Glutamatergic neuron (in vitro differentiated cells): ENCODE data around the gene HPS1. TPM values are rescaled to one million over a fixed set of nuclear protein-coding genes. Genes with fewer than 3 reads are reported as not detected.

ENCODE experiments used
- DNase-seq: peaks from one replicate; pipeline ENCODE4 v3.0.0; 2022
- H3K27ac Mint-ChIP-seq: one replicate; pipeline ENCODE4 v1.8.0; 2020; ENCODE audit warnings: mild to moderate bottlenecking, mixed read lengths, inconsistent platforms; ENCODE audit not compliant: unreplicated experiment
- H3K27me3 Mint-ChIP-seq: one replicate; pipeline ENCODE4 v1.8.0; 2020; ENCODE audit warnings: mild to moderate bottlenecking, moderate library complexity, mixed read lengths, inconsistent platforms; ENCODE audit not compliant: unreplicated experiment
- H3K36me3 Mint-ChIP-seq: one replicate; pipeline ENCODE4 v1.8.0; 2020; ENCODE audit warnings: mild to moderate bottlenecking, mixed read lengths, inconsistent platforms; ENCODE audit not compliant: unreplicated experiment
- H3K4me1 Mint-ChIP-seq: one replicate; pipeline ENCODE4 v1.8.0; 2020; ENCODE audit warnings: mild to moderate bottlenecking, low read depth, mixed read lengths, inconsistent platforms; ENCODE audit not compliant: unreplicated experiment
- H3K4me3 Mint-ChIP-seq: one replicate; pipeline ENCODE4 v1.8.0; 2020; ENCODE audit warnings: mild to moderate bottlenecking, mixed read lengths, inconsistent platforms; ENCODE audit not compliant: unreplicated experiment
- H3K9me3 Mint-ChIP-seq: one replicate; pipeline ENCODE4 v1.8.0; 2020; ENCODE audit warnings: mild to moderate bottlenecking, moderate library complexity, mixed read lengths, inconsistent platforms; ENCODE audit not compliant: unreplicated experiment
- total RNA-seq: library from RNA; stranded (reverse); fragmentation: NEBNext Ultra II Directional; extraction: Animal tissue kit (Norgen Biotek cat#: 25700); gene quantifications from one replicate; pipeline ENCODE4 v1.2.1, GENCODE V29; 2021; ENCODE audit not compliant: unreplicated experiment
- TF ChIP-seq, protein P1 (sequence below): fragments of 200-600 bp; sonication (generic); IDR thresholded peaks from one replicate; pipeline ENCODE4 v1.5.0; 2021; ENCODE audit not compliant: partially characterized antibody, unreplicated experiment

Gene HPS1
- total RNA-seq, 1 donor from 2014 or later: 34.4 TPM

DNA sequence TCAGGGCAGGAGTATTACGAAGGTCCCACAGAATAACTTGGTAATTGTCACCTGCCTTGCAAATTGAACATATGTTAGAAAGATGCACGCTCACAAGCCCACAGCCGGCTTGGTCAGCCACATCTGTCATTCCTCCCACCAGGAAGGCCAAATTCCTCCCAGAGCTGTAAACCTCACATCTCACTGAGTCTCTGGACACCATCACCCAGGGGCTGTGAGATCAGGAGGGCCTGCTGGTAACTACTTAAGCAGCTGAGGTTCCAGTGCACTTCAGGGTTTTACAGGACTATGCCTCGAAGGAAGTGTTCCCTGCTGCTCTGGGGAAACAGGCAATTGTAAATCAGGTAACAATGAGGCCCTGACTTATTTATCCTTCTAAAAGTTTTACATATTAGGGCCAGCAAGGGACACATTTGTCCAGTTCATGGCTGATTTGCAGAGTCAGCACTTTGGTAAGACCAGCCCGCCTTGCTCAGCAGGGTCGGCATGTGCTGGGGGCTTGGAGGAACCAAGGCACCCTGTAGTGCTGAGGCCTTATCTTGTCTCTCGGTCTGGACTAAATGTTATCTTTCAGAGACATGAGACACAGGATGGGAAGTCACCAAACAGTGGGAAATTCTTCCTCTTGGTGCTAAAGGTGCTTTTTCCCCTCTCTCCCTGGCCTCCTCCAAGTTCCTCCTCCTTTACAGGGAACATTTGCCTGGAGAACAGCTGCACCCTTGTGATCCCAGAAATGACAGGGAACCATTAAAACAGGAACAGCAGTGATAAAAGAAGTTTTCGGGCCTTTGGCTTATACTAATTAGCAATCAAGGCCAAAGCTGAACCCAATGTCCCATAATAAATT lies 66.0 kb downstream of the HPS1 start:
- Mint-ChIP-seq H3K4me3 (peak overlapping the region; percentile 63), H3K4me1 (peaks cover 18% of the 10 kb centered on the region), H3K27me3 (peaks cover 6% of the 10 kb centered on the region), H3K9me3 (peaks cover 5% of the 10 kb centered on the region), H3K36me3 (peaks cover 7% of the 10 kb centered on the region), H3K27ac (peak overlapping the region; percentile 93)
- TF ChIP-seq, protein P1, sequence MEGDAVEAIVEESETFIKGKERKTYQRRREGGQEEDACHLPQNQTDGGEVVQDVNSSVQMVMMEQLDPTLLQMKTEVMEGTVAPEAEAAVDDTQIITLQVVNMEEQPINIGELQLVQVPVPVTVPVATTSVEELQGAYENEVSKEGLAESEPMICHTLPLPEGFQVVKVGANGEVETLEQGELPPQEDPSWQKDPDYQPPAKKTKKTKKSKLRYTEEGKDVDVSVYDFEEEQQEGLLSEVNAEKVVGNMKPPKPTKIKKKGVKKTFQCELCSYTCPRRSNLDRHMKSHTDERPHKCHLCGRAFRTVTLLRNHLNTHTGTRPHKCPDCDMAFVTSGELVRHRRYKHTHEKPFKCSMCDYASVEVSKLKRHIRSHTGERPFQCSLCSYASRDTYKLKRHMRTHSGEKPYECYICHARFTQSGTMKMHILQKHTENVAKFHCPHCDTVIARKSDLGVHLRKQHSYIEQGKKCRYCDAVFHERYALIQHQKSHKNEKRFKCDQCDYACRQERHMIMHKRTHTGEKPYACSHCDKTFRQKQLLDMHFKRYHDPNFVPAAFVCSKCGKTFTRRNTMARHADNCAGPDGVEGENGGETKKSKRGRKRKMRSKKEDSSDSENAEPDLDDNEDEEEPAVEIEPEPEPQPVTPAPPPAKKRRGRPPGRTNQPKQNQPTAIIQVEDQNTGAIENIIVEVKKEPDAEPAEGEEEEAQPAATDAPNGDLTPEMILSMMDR: no peak
- DNase-seq: peak; percentile 46

DNA sequence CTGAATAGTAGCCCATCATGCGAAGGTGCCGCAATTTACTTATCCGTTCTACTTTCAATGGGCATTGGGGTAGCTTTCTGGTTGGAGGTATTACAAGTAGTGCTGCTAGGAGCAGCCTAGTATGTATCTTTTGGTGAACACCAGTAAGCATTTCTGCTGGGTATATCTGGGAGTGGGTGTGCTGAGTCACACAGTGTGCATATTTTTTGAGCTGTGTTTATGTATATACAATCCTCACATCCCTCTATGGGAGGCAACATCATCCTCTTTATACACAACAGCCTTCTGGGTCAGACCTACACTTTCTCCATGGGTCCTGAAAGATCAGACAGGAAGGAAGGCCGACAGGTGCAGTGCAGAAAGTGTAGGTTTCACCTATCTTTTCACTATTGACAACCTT lies 68.0 kb downstream of the HPS1 start:
- peaks cover 21% of the 10 kb centered on the region for H3K4me1 Mint-ChIP-seq
- no peak overlapping the region for H3K4me3 Mint-ChIP-seq
- H3K27ac Mint-ChIP-seq: no peak overlapping the region
- H3K9me3 Mint-ChIP-seq: peaks cover 5% of the 10 kb centered on the region
- H3K36me3 Mint-ChIP-seq: peaks cover 11% of the 10 kb centered on the region
- H3K27me3 Mint-ChIP-seq: peaks cover 8% of the 10 kb centered on the region
- no peak for DNase-seq
- TF ChIP-seq, protein P1: no peak

DNA sequence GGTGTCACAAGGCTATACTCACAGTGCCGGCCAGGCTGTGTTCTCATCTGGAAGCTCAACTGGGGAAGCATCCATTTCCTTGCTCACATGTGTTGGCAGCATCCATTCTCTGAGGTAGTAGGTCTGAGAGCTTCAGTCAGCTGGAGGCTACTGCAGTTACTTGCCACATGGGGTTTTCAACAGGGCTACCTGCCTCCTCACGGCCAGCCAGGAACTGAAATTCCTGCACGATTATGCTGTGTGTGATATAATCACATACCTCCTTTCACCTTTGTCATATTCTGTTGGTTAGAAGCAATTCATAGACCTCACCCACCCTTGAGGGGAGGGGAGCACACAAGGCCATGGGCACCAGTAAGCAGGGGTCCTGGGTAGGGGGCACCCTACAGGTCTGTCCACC lies 69.2 kb downstream of the HPS1 start:
- H3K36me3 Mint-ChIP-seq: peaks cover 11% of the 10 kb centered on the region
- peaks cover 5% of the 10 kb centered on the region for H3K9me3 Mint-ChIP-seq
- peaks cover 8% of the 10 kb centered on the region for H3K27me3 Mint-ChIP-seq
- no peak for DNase-seq
- no peak overlapping the region for H3K4me3 Mint-ChIP-seq
- H3K4me1 Mint-ChIP-seq: peaks cover 21% of the 10 kb centered on the region
- TF ChIP-seq, protein P1: no peak
- no peak overlapping the region for H3K27ac Mint-ChIP-seq

DNA sequence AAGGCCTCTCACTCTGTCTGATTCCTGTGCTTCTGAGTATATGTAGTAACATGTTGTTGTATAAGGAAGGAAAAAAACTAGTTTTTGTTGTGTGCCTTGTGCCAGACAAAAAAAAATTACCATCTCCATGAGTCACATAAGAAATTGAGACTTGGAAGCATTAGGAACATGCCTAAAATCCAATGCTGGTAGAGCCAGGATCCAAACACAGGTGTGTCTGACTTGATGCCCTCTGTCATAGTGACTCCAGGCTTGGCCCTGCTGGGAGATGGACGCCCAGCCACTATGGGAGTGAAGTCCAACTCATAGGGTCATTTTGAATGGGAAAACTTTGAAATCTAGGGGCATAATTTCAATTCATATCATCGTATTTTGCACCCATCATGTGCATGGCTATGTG lies 69.7 kb downstream of the HPS1 start:
- TF ChIP-seq, protein P1: no peak
- peaks cover 11% of the 10 kb centered on the region for H3K36me3 Mint-ChIP-seq
- H3K27me3 Mint-ChIP-seq: peaks cover 9% of the 10 kb centered on the region
- H3K4me1 Mint-ChIP-seq: peaks cover 17% of the 10 kb centered on the region
- no peak overlapping the region for H3K27ac Mint-ChIP-seq
- peaks cover 5% of the 10 kb centered on the region for H3K9me3 Mint-ChIP-seq
- H3K4me3 Mint-ChIP-seq: no peak overlapping the region
- DNase-seq: no peak

DNA sequence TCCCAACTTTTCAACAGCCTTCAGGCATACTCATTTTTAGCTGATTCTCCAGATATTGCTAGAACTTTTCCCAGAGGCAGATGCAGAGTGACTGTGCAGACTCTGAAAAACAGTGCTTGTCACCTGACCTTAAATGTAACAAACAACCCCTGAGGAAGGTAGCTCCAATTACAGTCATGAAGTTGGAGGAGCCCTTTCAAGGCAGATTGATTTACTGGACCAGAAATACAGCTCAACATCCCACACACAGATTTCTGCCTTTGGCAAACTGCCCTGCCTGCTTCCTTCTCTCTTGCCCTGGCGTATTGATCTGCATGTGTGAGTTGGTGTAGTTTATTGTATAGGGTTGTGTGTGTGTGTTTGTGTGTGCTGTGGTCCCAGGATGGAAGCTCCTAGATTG lies 70.2 kb downstream of the HPS1 start:
- DNase-seq: no peak

More for the DNA sequence above, 70.2 kb downstream of the HPS1 start:
- no peak overlapping the region for H3K27ac Mint-ChIP-seq
- peaks cover 16% of the 10 kb centered on the region for H3K4me1 Mint-ChIP-seq
- no peak overlapping the region for H3K4me3 Mint-ChIP-seq
- peaks cover 5% of the 10 kb centered on the region for H3K9me3 Mint-ChIP-seq
- peaks cover 10% of the 10 kb centered on the region for H3K27me3 Mint-ChIP-seq
- H3K36me3 Mint-ChIP-seq: peaks cover 11% of the 10 kb centered on the region
- TF ChIP-seq, protein P1: no peak
